GM18907 (cell line): Measurements from ENCODE around the gene UBTD1.

Source experiments
- ATAC-seq: cut with Tn5 transposase; IDR thresholded peaks from one replicate; pipeline ENCODE4 v1.9.1; 2021; ENCODE audit warnings: mild to moderate bottlenecking, moderate library complexity; ENCODE audit not compliant: unreplicated experiment

The UBTD1 gene

GRCh38 chr10:97580421-97581367 is 82.0 kb downstream of the UBTD1 start:
- ATAC-seq: no peak

- ATAC-seq: no peak
Measured at GRCh38 chr10:97582169-97582568, 83.4 kb downstream of the UBTD1 start.

- ATAC-seq: no peak
Measured at GRCh38 chr10:97583476-97583875, 84.8 kb downstream of the UBTD1 start.

GRCh38 chr10:97584060-97584797 is 85.5 kb downstream of the UBTD1 start, which contains the start of gene HOGA1:
TSS of gene HOGA1 (plus strand) at chr10:97584389. CDS start at chr10:97584704, 315 bp downstream.
- ATAC-seq: peak; percentile 78

GRCh38 chr10:97584798-97585438 is 86.2 kb downstream of the UBTD1 start:
- ATAC-seq: no peak

GRCh38 chr10:97585439-97585811 is 86.7 kb downstream of the UBTD1 start:
- ATAC-seq: no peak

GRCh38 chr10:97587183-97587582 is 88.5 kb downstream of the UBTD1 start:
- ATAC-seq: no peak

GRCh38 chr10:97589479-97589878 is 90.8 kb downstream of the UBTD1 start, which contains the start of gene C10orf62:
TSS of gene C10orf62 (plus strand) at chr10:97589721. CDS start at chr10:97589898, 177 bp downstream.
- no peak for ATAC-seq

GRCh38 chr10:97590082-97590747 is 91.5 kb downstream of the UBTD1 start:
- ATAC-seq: no peak

GRCh38 chr10:97590748-97591495 is 92.2 kb downstream of the UBTD1 start:
- no peak for ATAC-seq

- no peak for ATAC-seq
Measured at GRCh38 chr10:97593421-97593820, 94.7 kb downstream of the UBTD1 start.

- no peak for ATAC-seq
Measured at GRCh38 chr10:97596101-97597082, 97.7 kb downstream of the UBTD1 start.

- ATAC-seq: no peak
Measured at GRCh38 chr10:97597778-97598177, 99.1 kb downstream of the UBTD1 start.

- ATAC-seq: no peak
Measured at GRCh38 chr10:97598407-97599271, 99.9 kb downstream of the UBTD1 start.

- no peak for ATAC-seq
Measured at GRCh38 chr10:97599272-97599619, 100.5 kb downstream of the UBTD1 start.

GRCh38 chr10:97600616-97601015 is 101.9 kb downstream of the UBTD1 start:
- no peak for ATAC-seq

- no peak for ATAC-seq
Measured at GRCh38 chr10:97601268-97602215, 102.8 kb downstream of the UBTD1 start.
